Brain microvascular endothelial cell (primary cell): ENCODE measurements around the gene TOM1L2.

Experiments used
- DNase-seq: peaks from one replicate; pipeline ENCODE4 v3.0.0-alpha.2; 2020
- H3K27ac ChIP-seq: fragments of 250-450 bp; sonication (Bioruptor Pico); 2 replicates; pipeline ENCODE4 v1.5.1; 2020; ENCODE audit warnings: mild to moderate bottlenecking, moderate library complexity
- H3K27me3 ChIP-seq: fragments of 250-450 bp; sonication (Bioruptor Pico); replicated peaks from 2 replicates; pipeline ENCODE4 v1.5.1; 2020; ENCODE audit warnings: mild to moderate bottlenecking
- H3K36me3 ChIP-seq: fragments of 250-450 bp; sonication (Bioruptor Pico); replicated peaks from 2 replicates; pipeline ENCODE4 v1.5.1; 2020; ENCODE audit warnings: mild to moderate bottlenecking
- H3K4me3 ChIP-seq: 2 replicates; pipeline ENCODE4 v1.5.1; 2011; ENCODE audit warnings: low read depth, mild to moderate bottlenecking, control low read depth, low read length, moderate library complexity
- CTCF ChIP-seq: IDR thresholded peaks from 2 replicates; pipeline ENCODE4 v1.5.1; 2011; ENCODE audit warnings: low read depth, mild to moderate bottlenecking, moderate library complexity, low read length, control low read depth, inconsistent platforms; ENCODE audit errors: missing control alignments
- in situ Hi-C: cut with HindIII; loops from 2 replicates; pipeline ENCODE4 v1.10.0; 2017; ENCODE audit warnings: low sequenced_read_pairs, low pct_ligation_motif_present

Gene TOM1L2

GRCh38 chr17:17859909-17860765 is 112.1 kb downstream of the TOM1L2 start:
- Histone ChIP-seq H3K4me3 (no peak overlapping the region), H3K36me3 (no peaks in the 10 kb centered on the region), H3K27ac (no peak overlapping the region), H3K27me3 (no peaks in the 10 kb centered on the region)
- in situ Hi-C loops, result no loop called here
- peak; percentile 98 for TF ChIP-seq CTCF
- DNase-seq, result peak; percentile 29

- DNase-seq, result no peak
- in situ Hi-C loops, result no loop called here
- no peaks in the 10 kb centered on the region for H3K36me3 ChIP-seq
- TF ChIP-seq CTCF, result no peak
- H3K27me3 ChIP-seq, result no peaks in the 10 kb centered on the region
- no peak overlapping the region for H3K4me3 ChIP-seq
- no peak overlapping the region for H3K27ac ChIP-seq
These were observed 114.7 kb downstream of the TOM1L2 start for GRCh38 chr17:17857496-17857895.

GRCh38 chr17:17856386-17856785 is 115.8 kb downstream of the TOM1L2 start:
- Histone ChIP-seq H3K36me3 (no peaks in the 10 kb centered on the region), H3K27ac (no peak overlapping the region), H3K27me3 (no peaks in the 10 kb centered on the region), H3K4me3 (no peak overlapping the region)
- TF ChIP-seq CTCF, result no peak
- no peak for DNase-seq
- in situ Hi-C loops, result no loop called here

GRCh38 chr17:17855976-17856375 is 116.2 kb downstream of the TOM1L2 start:
- no peaks in the 10 kb centered on the region for H3K27me3 ChIP-seq
- H3K4me3 ChIP-seq, result no peak overlapping the region
- no peaks in the 10 kb centered on the region for H3K36me3 ChIP-seq
- no peak for TF ChIP-seq CTCF
- H3K27ac ChIP-seq, result no peak overlapping the region
- DNase-seq, result no peak
- in situ Hi-C loops, result no loop called here

- in situ Hi-C loops, result no loop called here
- H3K27ac ChIP-seq, result no peak overlapping the region
- H3K4me3 ChIP-seq, result no peak overlapping the region
- H3K36me3 ChIP-seq, result no peaks in the 10 kb centered on the region
- no peaks in the 10 kb centered on the region for H3K27me3 ChIP-seq
- DNase-seq, result no peak
- no peak for TF ChIP-seq CTCF
These were observed 118.3 kb downstream of the TOM1L2 start for GRCh38 chr17:17853811-17854447.
